GM12874 (cell line): ENCODE results near the gene KRT37.

Experiments used
- TF ChIP-seq, protein P1 (sequence below): IDR thresholded peaks from 2 replicates; pipeline ENCODE4 v1.5.1; 2011; ENCODE audit warnings: low read depth, mild to moderate bottlenecking, control low read depth, low read length, moderate library complexity; ENCODE audit not compliant: insufficient read depth

The KRT37 gene

DNA sequence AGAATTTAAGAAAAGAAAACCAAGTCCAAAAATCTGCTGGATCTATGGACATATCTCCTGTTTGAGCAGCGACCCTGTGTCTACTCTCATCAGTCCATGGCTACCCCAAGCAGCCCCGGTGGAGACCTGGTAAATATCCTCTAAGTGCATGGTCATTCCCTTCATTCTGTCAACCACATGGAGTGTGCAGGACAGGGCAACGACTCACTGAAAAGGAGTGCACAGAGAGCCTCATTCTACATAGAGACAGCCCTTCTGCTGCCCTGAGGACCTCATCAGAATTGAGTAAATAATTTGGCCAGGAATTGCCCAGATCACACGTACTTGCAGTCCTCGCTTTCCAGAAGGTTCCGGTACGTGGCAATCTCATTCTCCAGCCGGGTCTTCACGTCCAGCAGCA lies 13.4 kb upstream of the KRT37 start:
- TF ChIP-seq, protein P1, sequence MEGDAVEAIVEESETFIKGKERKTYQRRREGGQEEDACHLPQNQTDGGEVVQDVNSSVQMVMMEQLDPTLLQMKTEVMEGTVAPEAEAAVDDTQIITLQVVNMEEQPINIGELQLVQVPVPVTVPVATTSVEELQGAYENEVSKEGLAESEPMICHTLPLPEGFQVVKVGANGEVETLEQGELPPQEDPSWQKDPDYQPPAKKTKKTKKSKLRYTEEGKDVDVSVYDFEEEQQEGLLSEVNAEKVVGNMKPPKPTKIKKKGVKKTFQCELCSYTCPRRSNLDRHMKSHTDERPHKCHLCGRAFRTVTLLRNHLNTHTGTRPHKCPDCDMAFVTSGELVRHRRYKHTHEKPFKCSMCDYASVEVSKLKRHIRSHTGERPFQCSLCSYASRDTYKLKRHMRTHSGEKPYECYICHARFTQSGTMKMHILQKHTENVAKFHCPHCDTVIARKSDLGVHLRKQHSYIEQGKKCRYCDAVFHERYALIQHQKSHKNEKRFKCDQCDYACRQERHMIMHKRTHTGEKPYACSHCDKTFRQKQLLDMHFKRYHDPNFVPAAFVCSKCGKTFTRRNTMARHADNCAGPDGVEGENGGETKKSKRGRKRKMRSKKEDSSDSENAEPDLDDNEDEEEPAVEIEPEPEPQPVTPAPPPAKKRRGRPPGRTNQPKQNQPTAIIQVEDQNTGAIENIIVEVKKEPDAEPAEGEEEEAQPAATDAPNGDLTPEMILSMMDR = no peak

DNA sequence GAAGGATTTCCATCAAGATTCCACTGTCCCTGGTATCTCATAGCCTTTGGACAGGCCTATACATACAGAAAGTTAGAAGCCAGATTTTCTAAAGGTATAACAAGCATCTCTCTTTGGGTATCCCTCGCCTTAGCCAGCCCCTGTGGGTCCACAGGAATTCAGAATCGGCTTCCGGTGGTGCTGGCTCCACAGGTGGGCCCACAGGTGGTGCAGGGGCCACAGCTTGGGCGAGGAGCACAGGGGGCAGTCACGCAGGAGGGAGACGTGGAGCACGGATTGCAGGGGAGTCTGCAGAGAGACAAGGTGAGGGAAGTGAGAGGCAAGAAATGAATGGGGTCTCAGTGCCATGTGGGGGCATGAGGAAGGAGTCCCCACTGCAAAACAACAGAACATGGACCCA lies 12.9 kb upstream of the KRT37 start:
- TF ChIP-seq, protein P1 = no peak

GRCh38 chr17:41434415-41434814 lies 10.0 kb upstream of the KRT37 start:
- TF ChIP-seq, protein P1 = no peak

DNA sequence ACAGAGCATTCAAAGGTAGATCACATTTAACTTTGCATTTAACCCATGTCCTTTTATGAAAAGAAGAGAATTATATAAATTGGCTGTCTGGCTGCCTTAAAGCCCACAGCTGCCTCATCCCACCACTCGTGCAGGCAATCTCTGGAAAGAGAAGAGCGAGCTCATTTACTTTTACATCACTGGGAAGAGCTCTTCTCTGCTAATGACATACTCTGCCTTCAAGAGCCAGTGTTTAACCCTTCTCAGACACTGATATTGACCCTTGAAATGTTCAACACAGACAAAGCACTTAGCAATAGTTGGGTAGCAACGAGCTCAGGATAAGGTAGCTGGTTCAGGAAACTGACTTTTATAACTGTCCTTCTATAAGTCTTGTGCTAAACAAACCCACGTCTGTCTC lies 9.6 kb upstream of the KRT37 start:
- TF ChIP-seq, protein P1 = no peak

- TF ChIP-seq, protein P1 = no peak
These were observed 9.2 kb upstream of the KRT37 start for GRCh38 chr17:41433586-41433985.

DNA sequence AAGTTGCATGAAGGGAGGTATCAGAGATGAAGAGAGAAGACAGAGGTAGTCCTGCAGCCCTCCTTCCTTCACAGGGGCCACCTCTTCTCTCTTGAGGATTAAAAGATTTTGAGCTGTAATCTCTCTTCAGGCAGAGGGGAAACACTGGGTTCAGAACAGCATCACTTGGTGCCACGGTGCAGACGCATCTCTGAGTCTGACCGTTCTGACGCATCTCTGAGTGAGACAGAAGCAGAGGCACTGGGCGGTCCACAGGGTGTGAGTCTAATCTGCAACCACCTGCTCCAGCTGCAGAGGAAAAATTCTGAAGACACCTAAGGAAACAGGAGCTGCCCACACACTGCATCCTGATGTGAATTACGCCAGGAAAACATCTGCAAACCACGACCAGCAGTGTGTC lies 5.3 kb upstream of the KRT37 start:
- TF ChIP-seq, protein P1 = no peak

DNA sequence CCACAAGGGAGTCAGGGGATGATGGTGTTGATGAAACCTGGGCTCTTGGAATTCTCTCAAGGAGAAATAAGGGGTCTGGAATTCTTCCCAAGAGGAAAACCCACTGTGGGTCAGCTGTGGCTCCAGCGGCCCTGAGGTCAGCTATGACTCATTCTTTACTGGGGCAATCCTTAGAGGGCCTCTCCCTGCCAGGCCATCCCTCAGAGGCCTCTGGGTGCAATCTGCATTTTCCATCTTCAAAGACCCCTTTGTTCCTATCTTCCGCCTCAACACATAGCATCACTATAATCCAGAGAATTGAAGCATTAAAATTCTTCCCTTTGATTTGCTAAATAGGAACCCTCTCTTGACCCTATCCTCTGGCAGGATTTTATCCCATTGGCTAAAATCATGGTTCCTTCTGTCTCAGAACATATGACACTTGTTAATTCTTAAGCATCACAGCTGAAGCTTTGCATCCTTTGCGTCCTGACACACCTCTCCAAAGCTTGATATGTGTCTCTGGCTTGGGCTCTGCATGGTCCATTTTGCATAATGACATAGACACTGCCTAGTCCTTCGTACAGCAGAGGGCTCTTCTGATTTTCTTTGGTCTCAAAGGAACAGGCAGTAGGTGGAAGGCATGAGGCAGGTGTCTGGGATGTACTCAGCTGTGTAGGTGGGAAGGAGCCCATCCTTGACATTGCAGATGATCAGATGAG lies 4.4 kb upstream of the KRT37 start:
- TF ChIP-seq, protein P1 = no peak
